Measurements from ENCODE around the gene LCE4A.

- TF ChIP-seq POLR2A (IDR thresholded peaks at IDR 0.05) (no peak), CTCF (IDR thresholded peaks at IDR 0.05) (no peak)
Measured at GRCh38 chr1:152673016-152673415, 34.9 kb upstream of the LCE4A start.

Data from tibial nerve (tissue), 3 donors.